ENCODE data around the gene EPHA4.
A peak's percentile ranks its signal among the peaks of the same experiment; 100 is the strongest.

The EPHA4 gene

GRCh38 chr2:221435171-221435570 lies 136.9 kb downstream of the EPHA4 start:
- DNase-seq (no peak), ATAC-seq (no peak)
- H3K4me3 Mint-ChIP-seq: no peak overlapping the region
- H3K27me3 Mint-ChIP-seq: no peaks in the 10 kb centered on the region
- no peaks in the 10 kb centered on the region for H3K4me1 Mint-ChIP-seq
- H3K27ac Mint-ChIP-seq: no peak overlapping the region
- H3K9me3 Mint-ChIP-seq: no peaks in the 10 kb centered on the region

- H3K9me3 Mint-ChIP-seq: no peaks in the 10 kb centered on the region
- DNase-seq (no peak), ATAC-seq (no peak)
- no peaks in the 10 kb centered on the region for H3K4me1 Mint-ChIP-seq
- no peak overlapping the region for H3K4me3 Mint-ChIP-seq
- no peaks in the 10 kb centered on the region for H3K27me3 Mint-ChIP-seq
- no peak overlapping the region for H3K27ac Mint-ChIP-seq
These were observed 138.0 kb downstream of the EPHA4 start for GRCh38 chr2:221434142-221434541.

GRCh38 chr2:221431477-221431876 lies 140.6 kb downstream of the EPHA4 start:
- ATAC-seq (no peak), DNase-seq (no peak)
- Mint-ChIP-seq H3K27ac (no peak overlapping the region), H3K27me3 (no peaks in the 10 kb centered on the region), H3K4me3 (no peak overlapping the region), H3K9me3 (no peaks in the 10 kb centered on the region), H3K4me1 (no peaks in the 10 kb centered on the region)

- H3K4me3 Mint-ChIP-seq: no peak overlapping the region
- no peaks in the 10 kb centered on the region for H3K27me3 Mint-ChIP-seq
- H3K4me1 Mint-ChIP-seq: no peaks in the 10 kb centered on the region
- no peak for DNase-seq
- H3K27ac Mint-ChIP-seq: no peak overlapping the region
- ATAC-seq: no peak
- no peaks in the 10 kb centered on the region for H3K9me3 Mint-ChIP-seq
These were observed 142.2 kb downstream of the EPHA4 start for GRCh38 chr2:221429741-221430491.

GRCh38 chr2:221428896-221429295 lies 143.2 kb downstream of the EPHA4 start:
- Mint-ChIP-seq H3K4me1 (no peaks in the 10 kb centered on the region), H3K9me3 (no peaks in the 10 kb centered on the region), H3K27ac (no peak overlapping the region), H3K4me3 (no peak overlapping the region), H3K27me3 (no peaks in the 10 kb centered on the region)
- DNase-seq: no peak
- ATAC-seq: no peak

- Mint-ChIP-seq H3K27ac (no peak overlapping the region), H3K27me3 (no peaks in the 10 kb centered on the region), H3K4me3 (no peak overlapping the region), H3K4me1 (no peaks in the 10 kb centered on the region), H3K9me3 (no peaks in the 10 kb centered on the region)
- no peak for DNase-seq
- no peak for ATAC-seq
These were observed 145.2 kb downstream of the EPHA4 start for GRCh38 chr2:221426929-221427328.

GRCh38 chr2:221425891-221426290 lies 146.2 kb downstream of the EPHA4 start:
- no peaks in the 10 kb centered on the region for H3K27me3 Mint-ChIP-seq
- H3K9me3 Mint-ChIP-seq: no peaks in the 10 kb centered on the region
- DNase-seq (no peak), ATAC-seq (no peak)
- H3K4me1 Mint-ChIP-seq: no peaks in the 10 kb centered on the region
- no peak overlapping the region for H3K4me3 Mint-ChIP-seq
- peak overlapping the region in 1 of 2 donors; percentile 35 for H3K27ac Mint-ChIP-seq

- H3K27ac Mint-ChIP-seq: no peak overlapping the region
- no peak for ATAC-seq
- no peak for DNase-seq
- no peak overlapping the region for H3K4me3 Mint-ChIP-seq
- H3K4me1 Mint-ChIP-seq: no peaks in the 10 kb centered on the region
- no peaks in the 10 kb centered on the region for H3K27me3 Mint-ChIP-seq
- no peaks in the 10 kb centered on the region for H3K9me3 Mint-ChIP-seq
These were observed 146.8 kb downstream of the EPHA4 start for GRCh38 chr2:221425353-221425752.

GRCh38 chr2:221423210-221423804 lies 148.8 kb downstream of the EPHA4 start:
- Mint-ChIP-seq H3K27ac (no peak overlapping the region), H3K4me1 (no peaks in the 10 kb centered on the region), H3K27me3 (no peaks in the 10 kb centered on the region), H3K9me3 (no peaks in the 10 kb centered on the region), H3K4me3 (no peak overlapping the region)
- DNase-seq: no peak
- no peak for ATAC-seq

- no peak overlapping the region for H3K4me3 Mint-ChIP-seq
- H3K27ac Mint-ChIP-seq: no peak overlapping the region
- DNase-seq (no peak), ATAC-seq (no peak)
- H3K4me1 Mint-ChIP-seq: no peaks in the 10 kb centered on the region
- H3K9me3 Mint-ChIP-seq: no peaks in the 10 kb centered on the region
- H3K27me3 Mint-ChIP-seq: no peaks in the 10 kb centered on the region
These were observed 149.4 kb downstream of the EPHA4 start for GRCh38 chr2:221422516-221423209.

- DNase-seq (no peak), ATAC-seq (no peak)
- peak overlapping the region in 1 of 2 donors; percentile 48 for H3K27ac Mint-ChIP-seq
- no peak overlapping the region for H3K4me3 Mint-ChIP-seq
- H3K27me3 Mint-ChIP-seq: no peaks in the 10 kb centered on the region
- no peaks in the 10 kb centered on the region for H3K9me3 Mint-ChIP-seq
- H3K4me1 Mint-ChIP-seq: no peaks in the 10 kb centered on the region
These were observed 151.9 kb downstream of the EPHA4 start for GRCh38 chr2:221420245-221420644.

GRCh38 chr2:221415789-221416188 lies 156.3 kb downstream of the EPHA4 start:
- Mint-ChIP-seq H3K27ac (no peak overlapping the region), H3K9me3 (peaks cover 0 to 5% of the 10 kb centered on the region in 2 donors), H3K4me3 (no peak overlapping the region), H3K27me3 (peaks cover 10% of the 10 kb centered on the region), H3K4me1 (no peaks in the 10 kb centered on the region)
- ATAC-seq (no peak), DNase-seq (no peak)

GRCh38 chr2:221412978-221413377 lies 159.1 kb downstream of the EPHA4 start:
- no peak for ATAC-seq

GRCh38 chr2:221410487-221410886 lies 161.6 kb downstream of the EPHA4 start:
- Mint-ChIP-seq H3K27ac (no peak overlapping the region), H3K4me3 (no peak overlapping the region), H3K4me1 (no peaks in the 10 kb centered on the region), H3K27me3 (peaks cover 26% of the 10 kb centered on the region), H3K9me3 (peaks cover 15 to 26% of the 10 kb centered on the region in 2 donors)
- DNase-seq (no peak), ATAC-seq (no peak)

More at GRCh38 chr2:221412978-221413377, 159.1 kb downstream of the EPHA4 start:
- H3K4me3 Mint-ChIP-seq: no peak overlapping the region
- no peak overlapping the region for H3K27ac Mint-ChIP-seq
- peaks cover 15 to 24% of the 10 kb centered on the region in 2 donors for H3K9me3 Mint-ChIP-seq
- no peak for DNase-seq
- peaks cover 25% of the 10 kb centered on the region for H3K27me3 Mint-ChIP-seq
- H3K4me1 Mint-ChIP-seq: no peaks in the 10 kb centered on the region

- Mint-ChIP-seq H3K27me3 (peaks cover 26% of the 10 kb centered on the region), H3K9me3 (peaks cover 15 to 26% of the 10 kb centered on the region in 2 donors), H3K4me1 (no peaks in the 10 kb centered on the region), H3K4me3 (no peak overlapping the region), H3K27ac (no peak overlapping the region)
- no peak for ATAC-seq
- no peak for DNase-seq
These were observed 164.3 kb downstream of the EPHA4 start for GRCh38 chr2:221407765-221408164.

- Mint-ChIP-seq H3K27me3 (peaks cover 13% of the 10 kb centered on the region), H3K4me3 (no peak overlapping the region), H3K27ac (no peak overlapping the region), H3K9me3 (peaks cover 15 to 18% of the 10 kb centered on the region in 2 donors), H3K4me1 (no peaks in the 10 kb centered on the region)
- no peak for DNase-seq
- no peak for ATAC-seq
These were observed 166.6 kb downstream of the EPHA4 start for GRCh38 chr2:221405521-221405920.
